Common myeloid progenitor, CD34-positive (primary cell): ENCODE results near the gene SCAND1.

Experiments used
- CTCF ChIA-PET: fragments of 350-600 bp; sonication (Branson Sonifier 250); formaldehyde crosslinking; loops from one replicate; lab custom pipeline; 2021; ENCODE audit warnings: antibody characterized with exemption; lab: Charles Lee
- POLR2A ChIA-PET: fragments of 350-600 bp; sonication (Branson Sonifier 250); formaldehyde crosslinking; loops from one replicate; lab custom pipeline; 2021; ENCODE audit warnings: antibody characterized with exemption; lab: Charles Lee
- DNase-seq, 3 donors: peaks; one replicate each; pipeline versions ENCODE4 v3.0.0 to v3.0.0-alpha.2; 2013
- H3K27ac ChIP-seq, 2 experiments: 1 replicate in 1 of 2; 2 replicates in 1 of 2; pipeline ENCODE4 v1.7.0; 2013; ENCODE audit warnings: inconsistent platforms in 2 of 2, low read length in 2 of 2, mild to moderate bottlenecking in 2 of 2, low read depth in 1 of 2, moderate library complexity in 1 of 2; ENCODE audit not compliant: severe bottlenecking in 2 of 2, insufficient read depth in 1 of 2, poor library complexity in 1 of 2
- H3K27me3 ChIP-seq, 5 experiments: replicated peaks in 2 of 5; 1 replicate in 3 of 5; 2 replicates in 2 of 5; pipeline versions ENCODE4 v1.6.1 to v1.7.0; 2013; ENCODE audit warnings: low read length in 4 of 5, mild to moderate bottlenecking in 2 of 5, moderate library complexity in 2 of 5, inconsistent platforms in 1 of 5; ENCODE audit not compliant: insufficient read depth in 5 of 5, control insufficient read depth in 4 of 5
- H3K36me3 ChIP-seq, 4 experiments: 1 replicate in 2 of 4; 2 replicates in 2 of 4; pipeline versions ENCODE4 v1.6.1 to v1.7.0; 2013; ENCODE audit warnings: low read length in 3 of 4, control low read depth in 1 of 4, mild to moderate bottlenecking in 1 of 4; ENCODE audit not compliant: control insufficient read depth in 4 of 4, insufficient read depth in 4 of 4
- H3K4me1 ChIP-seq, 4 experiments: 1 replicate in 3 of 4; 2 replicates in 1 of 4; pipeline versions ENCODE4 v1.6.1 to v1.7.1; 2013; ENCODE audit warnings: low read length in 3 of 4, mild to moderate bottlenecking in 3 of 4, control low read depth in 1 of 4, inconsistent platforms in 1 of 4, moderate library complexity in 1 of 4; ENCODE audit not compliant: control insufficient read depth in 4 of 4, insufficient read depth in 4 of 4; ENCODE audit errors: control extremely low read depth in 1 of 4
- H3K4me3 ChIP-seq, 7 experiments: 1 replicate in 4 of 7; 2 replicates in 3 of 7; pipeline versions ENCODE4 v1.5.1 to v1.7.0; 2013; ENCODE audit warnings: mild to moderate bottlenecking in 7 of 7, low read length in 6 of 7, moderate library complexity in 6 of 7, inconsistent platforms in 2 of 7, low read depth in 2 of 7, control low read depth in 1 of 7; ENCODE audit not compliant: insufficient read depth in 4 of 7, control insufficient read depth in 1 of 7; ENCODE audit errors: extremely low read depth in 1 of 7
- H3K9me3 ChIP-seq, 5 experiments: 1 replicate in 4 of 5; 2 replicates in 1 of 5; pipeline versions ENCODE4 v1.6.1 to v1.7.1; 2013; ENCODE audit warnings: low read length in 4 of 5, mild to moderate bottlenecking in 2 of 5, inconsistent platforms in 1 of 5, low read depth in 1 of 5, moderate library complexity in 1 of 5; ENCODE audit not compliant: control insufficient read depth in 4 of 5, insufficient read depth in 2 of 5; ENCODE audit errors: control extremely low read depth in 1 of 5
- WGBS: methylation state at CpG from one replicate; pipeline ENCODE4 v1.1.5; 2013; ENCODE audit not compliant: insufficient coverage; 5-methylcytosine and 5-hydroxymethylcytosine counted together

SCAND1 gene

GRCh38 chr20:35942243-35942642 lies 12.1 kb downstream of the SCAND1 start:
- no peak for DNase-seq
- 100% methylated on average over 1 of the region's 2 CpGs for WGBS
- peak overlapping the region in 1 of 2 experiments; percentile 35 for H3K27ac ChIP-seq
- H3K4me3 ChIP-seq, result no peak overlapping the region
- peaks cover 13 to 71% (median 54%) of the 10 kb centered on the region in 4 experiments for H3K36me3 ChIP-seq
- H3K27me3 ChIP-seq, result no peaks in the 10 kb centered on the region
- CTCF ChIA-PET, result interaction anchor here (0.9 to 4.7 kb wide), 2 partner anchors 9 to 11 kb away, joined by 3 to 29 read pairs; partner anchors contain the start of gene SCAND1
- no peaks in the 10 kb centered on the region for H3K9me3 ChIP-seq
- H3K4me1 ChIP-seq, result no peaks in the 10 kb centered on the region
- POLR2A ChIA-PET, result interaction anchor here (0.6 kb wide), 1 partner anchor 12 kb away, joined by 4 read pairs; the partner anchor contains the start of gene SCAND1

- WGBS, result 93% methylated on average over 2 of the region's 2 CpGs
- no peak for DNase-seq
- Histone ChIP-seq H3K36me3 (peaks cover 13 to 68% (median 50%) of the 10 kb centered on the region in 4 experiments), H3K9me3 (no peaks in the 10 kb centered on the region), H3K4me3 (no peak overlapping the region), H3K27me3 (no peaks in the 10 kb centered on the region), H3K27ac (no peak overlapping the region), H3K4me1 (no peaks in the 10 kb centered on the region)
- ChIA-PET CTCF (interaction anchor here (0.9 to 4.7 kb wide), 2 partner anchors 10 to 12 kb away, joined by 3 to 29 read pairs; partner anchors contain the start of gene SCAND1), POLR2A (no interaction called here)
Measured at GRCh38 chr20:35941620-35942019, 12.7 kb downstream of the SCAND1 start.

GRCh38 chr20:35939264-35939663 lies 15.0 kb downstream of the SCAND1 start:
- no peak overlapping the region for H3K4me3 ChIP-seq
- peaks cover 13 to 71% (median 50%) of the 10 kb centered on the region in 4 experiments for H3K36me3 ChIP-seq
- H3K27ac ChIP-seq, result no peak overlapping the region
- ChIA-PET CTCF (no interaction called here), POLR2A (no interaction called here)
- WGBS, result no CpG with 5 or more reads among the region's 3 CpGs
- no peak for DNase-seq
- no peaks in the 10 kb centered on the region for H3K9me3 ChIP-seq
- H3K4me1 ChIP-seq, result no peaks in the 10 kb centered on the region
- H3K27me3 ChIP-seq, result no peaks in the 10 kb centered on the region

GRCh38 chr20:35934050-35934449 lies 20.3 kb downstream of the SCAND1 start:
- WGBS, result 89% methylated on average over 2 of the region's 4 CpGs
- ChIA-PET CTCF (no interaction called here), POLR2A (no interaction called here)
- no peak overlapping the region for H3K4me3 ChIP-seq
- H3K36me3 ChIP-seq, result peaks cover 14 to 66% (median 39%) of the 10 kb centered on the region in 4 experiments
- no peaks in the 10 kb centered on the region for H3K27me3 ChIP-seq
- DNase-seq, result no peak
- no peaks in the 10 kb centered on the region for H3K9me3 ChIP-seq
- no peak overlapping the region for H3K27ac ChIP-seq
- H3K4me1 ChIP-seq, result no peaks in the 10 kb centered on the region

GRCh38 chr20:35929301-35929700 lies 25.0 kb downstream of the SCAND1 start:
- Histone ChIP-seq H3K4me1 (no peaks in the 10 kb centered on the region), H3K27me3 (no peaks in the 10 kb centered on the region), H3K36me3 (peaks cover 22 to 63% (median 41%) of the 10 kb centered on the region in 4 experiments), H3K27ac (no peak overlapping the region), H3K4me3 (no peak overlapping the region), H3K9me3 (no peaks in the 10 kb centered on the region)
- ChIA-PET POLR2A (no interaction called here), CTCF (no interaction called here)
- WGBS, result 100% methylated on average over 2 of the region's 2 CpGs
- no peak for DNase-seq

GRCh38 chr20:35920523-35920922 lies 33.8 kb downstream of the SCAND1 start:
- no peak overlapping the region for H3K4me3 ChIP-seq
- H3K27ac ChIP-seq, result no peak overlapping the region
- peaks cover 0 to 2% (median 0%) of the 10 kb centered on the region in 4 experiments for H3K4me1 ChIP-seq
- H3K9me3 ChIP-seq, result no peaks in the 10 kb centered on the region
- ChIA-PET CTCF (interaction anchor here (0.7 to 1.0 kb wide), 2 partner anchors 14 to 34 kb away, joined by 3 read pairs; partner anchors contain the start of gene SCAND1), POLR2A (no interaction called here)
- no CpG with 5 or more reads among the region's 3 CpGs for WGBS
- H3K27me3 ChIP-seq, result no peaks in the 10 kb centered on the region
- H3K36me3 ChIP-seq, result peaks cover 14 to 52% (median 37%) of the 10 kb centered on the region in 4 experiments
- no peak for DNase-seq

- Histone ChIP-seq H3K36me3 (peaks cover 19 to 63% (median 44%) of the 10 kb centered on the region in 4 experiments), H3K27me3 (no peaks in the 10 kb centered on the region), H3K9me3 (no peaks in the 10 kb centered on the region), H3K4me1 (peaks cover 0 to 2% (median 0%) of the 10 kb centered on the region in 4 experiments), H3K27ac (peak overlapping the region in 1 of 2 experiments; percentile 1), H3K4me3 (no peak overlapping the region)
- WGBS, result 100% methylated on average over 1 of the region's 1 CpG
- ChIA-PET CTCF (interaction anchor here (1.0 kb wide), 1 partner anchor 12 kb away, joined by 3 read pairs; no protein-coding TSS in a partner anchor), POLR2A (interaction anchor here (1.1 kb wide), 1 partner anchor 35 kb away, joined by 3 read pairs; no protein-coding TSS in a partner anchor)
- no peak for DNase-seq
Measured at GRCh38 chr20:35918021-35918420, 36.3 kb downstream of the SCAND1 start.
